ENCODE measurements around the gene GRIN1.

Gene GRIN1

DNA sequence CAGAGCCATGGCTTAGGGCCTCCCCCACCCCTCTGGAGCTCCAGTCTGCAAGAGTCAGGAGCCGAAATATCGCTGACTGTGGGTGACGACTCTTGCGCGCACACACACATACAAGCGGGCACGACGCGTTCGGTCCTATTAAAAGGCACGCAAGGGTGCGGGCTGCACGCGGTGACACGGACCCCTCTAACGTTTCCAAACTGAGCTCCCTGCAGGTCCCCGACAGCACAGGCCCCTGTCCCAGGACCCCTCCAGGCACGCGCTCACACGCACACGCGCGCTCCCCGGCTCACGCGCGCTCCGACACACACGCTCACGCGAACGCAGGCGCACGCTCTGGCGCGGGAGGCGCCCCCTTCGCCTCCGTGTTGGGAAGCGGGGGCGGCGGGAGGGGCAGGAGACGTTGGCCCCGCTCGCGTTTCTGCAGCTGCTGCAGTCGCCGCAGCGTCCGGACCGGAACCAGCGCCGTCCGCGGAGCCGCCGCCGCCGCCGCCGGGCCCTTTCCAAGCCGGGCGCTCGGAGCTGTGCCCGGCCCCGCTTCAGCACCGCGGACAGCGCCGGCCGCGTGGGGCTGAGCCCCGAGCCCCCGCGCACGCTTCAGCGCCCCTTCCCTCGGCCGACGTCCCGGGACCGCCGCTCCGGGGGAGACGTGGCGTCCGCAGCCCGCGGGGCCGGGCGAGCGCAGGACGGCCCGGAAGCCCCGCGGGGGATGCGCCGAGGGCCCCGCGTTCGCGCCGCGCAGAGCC lies at the start of gene GRIN1:
Gene GRIN1, plus strand, starts transcription at position 433 of the 746 bp plus-strand sequence. CDS start 333 bp downstream, outside the sequence.
- no peak for ATAC-seq
- DNase-seq: peak; percentile 43

DNA sequence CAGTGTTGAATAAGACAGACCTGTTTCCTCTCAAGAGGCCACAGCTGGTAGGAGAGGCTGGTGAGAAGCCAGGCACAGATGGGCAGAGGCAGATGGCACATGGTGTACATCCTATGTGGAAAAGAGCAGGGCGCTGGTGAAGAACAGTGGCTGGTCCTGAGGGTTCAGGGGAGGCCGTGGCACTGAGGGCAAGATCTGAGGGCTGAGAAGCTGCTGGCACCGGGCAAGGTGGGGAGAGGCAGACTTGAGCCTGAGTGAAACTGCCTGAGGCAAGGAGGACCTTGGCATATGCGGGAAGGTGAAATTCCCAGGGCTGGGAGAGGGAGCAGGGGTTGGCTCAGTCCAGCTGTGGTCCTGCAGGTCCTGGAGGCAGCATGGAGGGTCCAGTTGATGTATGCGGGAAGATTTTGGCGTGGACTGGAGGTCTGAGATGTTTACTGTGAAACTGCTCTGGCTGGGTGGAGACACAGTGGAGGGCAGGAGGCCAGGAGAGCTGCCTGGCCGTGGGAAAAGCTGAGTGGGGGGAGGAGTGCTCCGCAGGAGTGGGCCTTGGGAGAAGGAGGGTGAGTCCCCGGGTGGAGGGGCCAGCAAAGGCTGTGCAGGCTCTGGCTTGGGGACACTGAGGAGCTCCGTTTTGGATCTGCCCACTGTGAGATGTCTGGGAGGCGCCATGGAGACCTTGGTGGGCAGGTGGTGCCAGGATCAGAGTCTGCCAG lies 49.6 kb upstream of the GRIN1 start:
- DNase-seq: no peak
- ATAC-seq: no peak

DNA sequence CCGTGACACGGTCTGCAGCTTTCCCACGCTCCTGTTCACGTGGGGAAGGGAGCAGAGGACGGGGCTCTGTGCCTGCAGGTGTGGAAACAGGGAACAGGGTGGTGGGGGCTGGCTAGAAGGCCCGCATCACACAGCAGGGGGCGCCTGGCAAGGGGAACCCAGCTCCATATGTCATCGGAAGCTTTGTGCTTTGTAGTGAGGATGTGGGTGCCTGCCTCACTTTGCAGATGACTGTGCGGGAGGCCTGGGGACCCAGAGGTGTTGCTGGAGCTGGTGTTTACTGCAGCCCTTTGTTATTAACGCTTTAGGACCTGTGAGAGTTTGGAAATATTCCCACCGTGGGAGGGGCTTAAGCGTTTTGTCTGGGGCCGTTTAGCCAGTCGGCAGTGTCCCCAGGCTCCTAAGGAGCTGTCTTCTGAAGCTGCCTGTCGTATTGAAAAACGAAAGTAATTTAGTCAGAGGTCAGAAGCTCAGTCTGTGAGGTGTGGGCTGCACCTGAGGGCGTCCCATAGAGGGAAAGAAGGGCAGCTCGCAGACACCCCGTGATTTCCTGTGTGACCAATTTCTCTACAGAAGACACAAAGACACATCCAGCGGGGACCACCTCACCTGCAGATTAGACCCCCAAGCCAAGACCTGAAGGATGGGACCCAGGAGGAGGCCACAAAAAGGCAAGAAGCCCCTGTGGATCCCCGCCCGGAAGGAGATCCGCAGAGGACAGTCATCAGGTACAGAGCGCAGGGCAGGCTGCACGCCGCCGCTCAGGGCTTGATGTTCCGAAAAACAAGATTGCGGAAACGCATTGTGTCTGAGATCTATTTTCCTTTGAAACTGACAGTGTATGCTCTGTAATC lies 43.1 kb upstream of the GRIN1 start:
- DNase-seq: peak; percentile 88
- ATAC-seq: peak; percentile 98

DNA sequence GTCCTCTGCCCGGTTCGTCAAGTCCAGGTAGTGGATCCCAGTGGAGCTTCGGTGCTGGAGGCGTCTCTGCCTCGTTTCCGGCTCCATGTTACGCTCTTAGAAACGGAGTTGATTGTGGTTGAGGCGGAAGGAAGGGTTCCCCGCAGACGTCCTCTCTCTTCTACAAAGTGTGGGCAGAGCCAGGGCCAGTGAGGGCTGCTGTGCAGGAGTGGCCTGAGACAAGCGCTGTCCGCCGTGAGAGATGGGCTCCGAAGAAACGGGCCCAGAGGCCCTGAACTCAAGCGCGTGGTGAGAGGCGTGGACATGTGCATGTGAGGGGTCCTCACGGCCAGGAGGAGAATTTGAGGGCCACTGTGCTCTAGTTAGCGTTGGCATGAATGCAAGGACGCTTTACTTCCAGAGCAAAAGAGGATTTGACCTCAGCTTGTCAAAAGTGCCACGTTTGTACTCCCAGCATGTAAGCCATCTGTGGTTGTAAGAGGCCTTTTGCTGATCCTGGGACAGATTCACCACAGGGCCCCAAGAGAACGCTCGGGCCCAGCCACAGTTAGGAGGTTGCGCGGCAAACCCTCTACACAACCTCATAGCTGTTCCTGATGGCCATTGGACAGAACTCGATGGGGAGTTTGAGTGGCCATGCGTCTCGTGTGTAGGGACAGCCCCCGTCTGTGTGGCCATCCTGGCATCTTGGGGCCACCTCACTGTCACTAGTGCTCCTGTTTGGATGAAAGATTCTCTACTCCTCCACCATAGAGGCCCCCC lies 42.0 kb upstream of the GRIN1 start:
- DNase-seq: no peak
- ATAC-seq: no peak

DNA sequence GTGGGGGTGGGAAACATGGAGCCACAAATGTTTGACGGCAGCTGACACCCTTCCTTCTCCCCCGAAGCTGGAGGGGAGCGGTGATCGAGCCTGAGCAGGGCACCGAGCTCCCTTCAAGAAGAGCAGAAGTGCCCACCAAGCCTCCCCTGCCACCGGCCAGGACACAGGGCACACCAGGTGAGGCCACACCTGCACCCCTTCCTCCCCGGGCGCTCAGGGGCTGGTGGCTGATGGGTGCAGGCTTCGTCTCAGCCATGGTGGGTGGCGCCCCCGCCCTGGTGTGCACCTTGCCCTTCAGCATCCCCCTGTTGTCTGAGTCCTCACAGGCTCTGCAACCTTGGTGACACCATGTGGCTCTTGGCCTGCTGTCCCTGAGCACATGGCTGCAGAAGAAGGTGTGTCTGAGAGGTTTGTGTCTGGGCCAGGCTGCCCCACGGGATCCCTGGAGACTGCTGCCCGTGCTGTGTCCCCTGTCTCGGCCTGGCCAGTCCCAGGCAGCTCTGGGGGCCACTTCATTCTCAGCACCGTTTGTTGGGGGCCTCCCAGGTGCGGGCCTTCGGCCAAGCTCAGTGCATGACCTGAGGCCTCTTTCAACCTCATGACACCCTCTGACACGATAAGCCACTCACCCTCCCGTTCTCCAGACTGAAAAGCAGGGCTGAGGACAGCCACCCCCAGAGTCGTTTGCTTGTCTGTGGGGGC lies 41.0 kb upstream of the GRIN1 start:
- ATAC-seq: no peak
- no peak for DNase-seq

DNA sequence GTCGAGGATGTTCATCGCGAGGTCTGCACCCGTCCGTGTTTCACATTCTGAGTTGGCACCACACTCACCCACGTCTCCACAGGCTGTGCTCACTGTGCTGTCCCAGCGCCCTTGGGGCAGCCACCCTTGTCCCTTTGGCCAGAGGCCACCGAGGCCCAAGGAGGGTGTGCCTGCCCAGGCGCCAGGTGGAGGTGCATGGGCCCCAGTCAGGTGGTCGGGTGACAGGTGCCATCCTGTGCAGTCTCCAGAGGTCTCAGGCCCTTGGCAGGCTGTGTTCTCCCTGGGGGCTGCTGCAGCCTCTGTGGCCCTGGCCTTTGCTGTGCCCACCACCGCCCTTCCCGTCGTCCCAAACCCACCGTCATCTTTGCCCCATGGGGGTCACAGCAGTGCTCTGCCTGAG lies 39.7 kb upstream of the GRIN1 start:
- no peak for ATAC-seq
- DNase-seq: no peak

DNA sequence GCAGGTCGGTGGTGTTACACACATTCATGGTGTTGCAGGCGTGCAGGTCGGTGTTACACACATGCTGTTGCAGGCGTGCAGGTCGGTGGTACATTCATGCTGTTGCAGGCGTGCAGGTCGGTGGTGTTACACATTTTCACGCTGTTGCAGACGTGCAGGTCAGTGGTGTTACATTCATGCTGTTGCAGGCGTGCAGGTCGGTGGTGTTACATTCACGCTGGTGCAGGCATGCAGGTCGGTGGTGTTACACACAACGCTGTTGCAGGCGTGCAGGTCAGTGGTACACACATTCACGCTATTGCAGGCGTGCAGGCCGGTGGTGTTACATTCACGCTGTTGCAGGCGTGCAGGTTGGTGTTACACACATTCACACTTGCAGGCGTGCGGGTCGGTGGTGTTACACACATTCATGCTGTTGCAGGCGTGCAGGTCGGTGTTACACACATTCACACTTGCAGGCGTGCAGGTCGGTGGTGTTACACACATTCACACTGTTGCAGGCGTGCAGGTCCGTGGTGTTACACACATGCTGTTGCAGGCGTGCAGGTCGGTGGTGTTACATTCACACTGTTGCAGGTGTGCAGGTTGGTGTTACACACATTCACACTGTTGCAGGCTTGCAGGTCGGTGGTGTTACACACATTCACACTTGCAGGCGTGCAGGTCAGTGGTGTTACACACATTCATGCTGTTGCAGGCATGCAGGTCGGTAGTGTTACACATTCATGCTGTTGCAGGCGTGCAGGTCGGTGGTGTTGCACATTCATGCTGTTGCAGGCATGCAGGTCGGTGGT lies 35.6 kb upstream of the GRIN1 start:
- DNase-seq (no peak), ATAC-seq (no peak)

DNA sequence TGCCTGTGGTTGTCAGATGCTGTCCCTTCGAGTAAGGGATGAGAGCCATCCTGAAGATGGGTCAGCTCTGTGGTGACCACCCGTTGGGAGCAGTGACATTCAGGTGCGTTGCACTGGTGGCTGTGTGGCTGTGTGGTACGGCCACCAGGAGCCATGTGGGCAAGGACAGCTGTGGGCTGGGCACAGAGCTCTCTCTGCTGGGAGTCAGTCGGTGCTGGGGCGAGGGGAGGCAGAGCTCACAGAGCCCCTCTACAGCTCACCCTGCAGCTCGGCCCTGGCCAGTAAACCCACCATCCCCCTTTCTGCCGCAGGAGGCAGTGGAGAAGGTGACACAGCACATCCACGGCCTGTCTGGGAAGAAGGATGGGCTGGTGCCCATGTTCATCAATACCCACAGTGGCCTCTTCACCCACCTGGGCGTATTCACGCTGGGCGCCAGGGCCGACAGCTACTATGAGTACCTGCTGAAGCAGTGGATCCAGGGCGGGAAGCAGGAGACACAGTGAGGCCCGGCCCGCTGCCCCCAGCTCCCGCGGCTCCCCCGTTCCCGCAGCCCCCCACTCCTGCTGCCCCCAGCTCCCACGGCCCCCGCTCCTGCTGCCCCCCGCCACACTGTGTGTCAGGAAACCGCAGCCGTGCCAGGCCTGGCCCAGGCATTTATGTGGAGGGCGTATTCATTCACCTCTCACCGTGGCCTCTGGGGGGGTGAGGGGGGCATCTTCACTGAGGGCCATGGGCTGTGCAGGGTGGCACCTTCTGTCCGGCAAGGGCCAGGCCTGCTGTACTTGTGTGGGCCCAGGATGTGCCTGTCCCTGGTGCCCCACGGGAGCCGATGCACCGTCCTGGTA lies 32.9 kb upstream of the GRIN1 start:
- no peak for DNase-seq
- no peak for ATAC-seq

DNA sequence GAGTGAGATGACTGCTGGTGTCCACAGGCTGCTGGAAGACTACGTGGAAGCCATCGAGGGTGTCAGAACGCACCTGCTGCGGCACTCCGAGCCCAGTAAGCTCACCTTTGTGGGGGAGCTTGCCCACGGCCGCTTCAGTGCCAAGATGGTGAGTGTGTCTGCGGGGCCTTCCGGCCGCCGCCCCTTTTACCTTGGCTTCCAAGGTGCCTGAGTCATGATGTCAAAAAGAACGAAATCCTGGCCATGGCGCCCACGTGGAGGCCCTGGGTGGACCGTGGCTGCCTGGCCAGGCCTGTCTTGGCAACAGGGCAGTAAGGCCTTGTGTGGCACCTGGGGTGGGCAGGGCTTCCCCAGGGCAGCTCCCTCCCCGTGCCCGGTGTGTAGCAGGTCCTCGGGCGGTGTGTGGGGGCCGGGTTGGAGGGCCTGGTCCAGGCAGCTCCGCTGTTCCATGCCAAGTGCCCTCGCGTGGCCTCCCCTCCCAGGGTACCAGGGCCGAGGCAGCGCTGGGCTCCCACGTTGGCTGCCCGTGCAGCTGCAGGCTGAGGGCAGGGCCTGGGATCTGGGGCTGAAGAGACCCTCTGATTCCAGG lies 32.2 kb upstream of the GRIN1 start:
- DNase-seq (no peak), ATAC-seq (no peak)

DNA sequence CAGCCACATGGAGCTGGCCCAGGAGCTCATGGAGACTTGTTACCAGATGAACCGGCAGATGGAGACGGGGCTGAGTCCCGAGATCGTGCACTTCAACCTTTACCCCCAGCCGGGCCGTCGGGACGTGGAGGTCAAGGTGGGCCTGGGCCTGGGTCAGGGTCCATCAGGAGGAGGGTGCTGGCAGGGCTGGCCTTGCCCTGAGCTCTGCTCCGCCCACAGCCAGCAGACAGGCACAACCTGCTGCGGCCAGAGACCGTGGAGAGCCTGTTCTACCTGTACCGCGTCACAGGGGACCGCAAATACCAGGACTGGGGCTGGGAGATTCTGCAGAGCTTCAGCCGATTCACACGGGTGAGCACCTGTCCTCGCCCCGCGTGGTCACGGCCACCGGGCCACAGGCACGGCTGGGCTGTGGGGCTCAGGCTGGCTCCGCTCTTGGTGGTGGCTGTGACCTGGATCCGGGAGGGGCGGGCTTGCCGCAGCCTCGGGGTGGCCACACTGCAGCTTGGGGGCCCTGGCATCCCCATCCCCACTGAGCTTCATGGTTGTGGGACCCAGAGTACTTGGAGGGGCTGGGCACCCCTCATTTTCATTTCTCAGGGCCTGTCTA lies 31.5 kb upstream of the GRIN1 start:
- no peak for DNase-seq
- no peak for ATAC-seq

DNA sequence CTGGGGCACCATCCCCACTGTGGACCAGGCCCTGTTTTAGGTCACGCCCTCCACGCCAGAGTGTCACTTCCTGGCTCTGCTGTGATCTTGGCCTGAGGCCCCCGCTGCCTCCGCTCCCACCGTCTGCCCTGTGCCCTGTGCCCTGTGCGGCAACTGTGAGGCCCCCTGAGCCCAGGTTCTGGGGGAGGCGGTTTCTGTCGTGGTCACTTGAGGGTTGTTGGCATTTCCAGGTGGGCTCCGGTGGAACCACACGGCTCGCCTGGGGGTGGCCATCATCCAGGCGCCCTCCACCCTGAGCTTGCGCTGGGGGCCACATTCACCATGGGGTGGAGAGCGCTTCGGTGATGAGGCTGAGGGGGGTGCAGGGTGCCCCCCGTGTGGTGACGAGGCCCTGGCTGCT lies 31.0 kb upstream of the GRIN1 start:
- ATAC-seq: no peak

DNA sequence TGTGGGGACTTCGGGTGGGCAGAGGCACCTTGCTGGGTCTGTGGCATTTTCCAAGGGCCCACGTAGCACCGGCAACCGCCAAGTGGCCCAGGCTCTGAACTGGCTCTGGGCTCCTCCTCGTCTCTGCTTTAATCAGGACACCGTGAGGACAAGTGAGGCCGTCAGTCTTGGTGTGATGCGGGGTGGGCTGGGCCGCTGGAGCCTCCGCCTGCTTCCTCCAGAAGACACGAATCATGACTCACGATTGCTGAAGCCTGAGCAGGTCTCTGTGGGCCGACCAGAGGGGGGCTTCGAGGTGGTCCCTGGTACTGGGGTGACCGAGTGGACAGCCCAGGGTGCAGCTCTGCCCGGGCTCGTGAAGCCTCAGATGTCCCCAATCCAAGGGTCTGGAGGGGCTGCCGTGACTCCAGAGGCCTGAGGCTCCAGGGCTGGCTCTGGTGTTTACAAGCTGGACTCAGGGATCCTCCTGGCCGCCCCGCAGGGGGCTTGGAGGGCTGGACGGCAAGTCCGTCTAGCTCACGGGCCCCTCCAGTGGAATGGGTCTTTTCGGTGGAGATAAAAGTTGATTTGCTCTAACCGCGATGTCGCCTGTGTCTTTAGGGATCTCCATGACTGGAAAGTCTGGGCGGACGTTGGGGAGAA lies 30.2 kb upstream of the GRIN1 start:
- ATAC-seq (no peak), DNase-seq (no peak)

More for the DNA sequence above, 31.0 kb upstream of the GRIN1 start:
- no peak for DNase-seq

DNA sequence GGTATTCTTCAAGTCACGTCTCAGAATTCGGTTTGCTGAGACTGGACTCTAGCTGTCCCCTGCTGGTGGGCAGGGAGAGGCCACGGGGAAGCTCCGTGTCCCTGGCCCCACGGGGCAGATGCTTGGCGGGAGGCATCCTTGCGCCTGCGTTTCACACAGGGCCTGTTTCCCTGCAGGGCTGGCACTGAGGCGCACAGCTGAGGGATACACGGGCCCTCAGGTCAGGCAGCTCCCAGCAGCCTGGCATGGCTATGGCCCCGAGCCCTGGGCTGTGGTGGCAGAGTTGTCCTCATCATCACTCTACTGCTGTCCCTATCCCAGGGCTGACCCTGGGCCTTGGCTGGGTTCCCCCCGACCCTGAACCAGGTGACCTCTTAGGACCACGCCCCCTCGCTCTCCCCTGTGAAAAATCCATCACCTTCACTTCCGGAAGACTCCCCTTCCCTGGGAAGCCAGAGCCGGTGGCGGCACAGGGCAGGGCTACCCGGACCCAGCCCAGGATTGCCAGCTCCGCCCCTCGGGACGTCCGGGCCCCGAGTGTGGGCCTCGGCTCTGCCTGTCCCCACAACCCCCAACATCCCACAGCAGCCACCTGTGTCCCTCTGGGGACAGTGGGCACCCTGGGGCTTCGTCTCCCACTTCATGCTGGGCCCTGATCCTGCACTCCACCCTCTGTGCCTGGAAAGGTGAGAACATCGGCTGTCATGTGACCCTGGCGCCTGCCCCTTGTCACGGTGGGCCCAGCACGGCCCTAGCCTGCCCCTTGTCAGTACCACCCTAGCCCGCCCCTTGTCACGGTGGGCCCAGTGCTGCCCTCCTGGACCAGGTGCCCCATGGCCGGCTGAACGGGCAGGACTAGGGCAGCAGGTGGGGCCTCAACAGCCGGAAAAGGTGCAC lies 29.5 kb upstream of the GRIN1 start:
- DNase-seq (no peak), ATAC-seq (no peak)

DNA sequence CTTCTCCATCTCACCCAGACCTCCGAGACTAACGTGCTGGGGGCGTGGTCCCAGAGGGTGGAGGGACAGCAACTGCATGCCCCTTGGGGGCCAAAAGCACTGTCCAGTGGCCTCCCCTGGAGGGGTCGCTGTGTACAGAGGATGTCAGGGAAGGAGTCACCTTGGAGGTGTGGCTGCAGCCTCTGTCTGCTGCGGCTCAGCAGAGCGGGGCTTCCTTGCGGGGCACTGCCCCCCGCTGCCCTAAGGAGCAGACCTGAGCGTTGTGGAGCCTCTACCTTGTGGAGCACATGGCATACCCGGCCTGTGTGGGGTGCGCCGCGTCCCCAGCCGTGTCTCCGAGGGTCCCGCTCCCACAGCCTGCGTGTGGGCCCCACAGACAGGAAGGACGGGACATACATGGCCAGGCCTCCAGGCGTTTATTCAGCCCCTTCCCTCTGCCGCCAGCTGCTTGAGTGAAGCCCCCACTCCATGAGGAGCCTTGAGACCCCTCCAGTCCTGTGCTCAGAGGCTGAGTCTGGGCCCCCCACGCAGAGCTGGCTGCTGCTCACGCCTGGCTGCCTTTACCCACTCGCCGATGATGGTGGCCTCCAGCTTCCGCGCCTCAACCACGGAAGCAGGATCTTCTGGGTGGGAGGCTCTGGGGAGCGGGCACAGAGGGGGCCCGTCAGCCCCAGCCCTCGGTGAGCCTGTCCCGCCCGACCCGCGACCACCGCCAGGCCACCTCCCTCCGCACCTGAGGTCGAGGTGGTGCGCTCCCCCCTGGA lies 28.6 kb upstream of the GRIN1 start:
- no peak for ATAC-seq
- no peak for DNase-seq

DNA sequence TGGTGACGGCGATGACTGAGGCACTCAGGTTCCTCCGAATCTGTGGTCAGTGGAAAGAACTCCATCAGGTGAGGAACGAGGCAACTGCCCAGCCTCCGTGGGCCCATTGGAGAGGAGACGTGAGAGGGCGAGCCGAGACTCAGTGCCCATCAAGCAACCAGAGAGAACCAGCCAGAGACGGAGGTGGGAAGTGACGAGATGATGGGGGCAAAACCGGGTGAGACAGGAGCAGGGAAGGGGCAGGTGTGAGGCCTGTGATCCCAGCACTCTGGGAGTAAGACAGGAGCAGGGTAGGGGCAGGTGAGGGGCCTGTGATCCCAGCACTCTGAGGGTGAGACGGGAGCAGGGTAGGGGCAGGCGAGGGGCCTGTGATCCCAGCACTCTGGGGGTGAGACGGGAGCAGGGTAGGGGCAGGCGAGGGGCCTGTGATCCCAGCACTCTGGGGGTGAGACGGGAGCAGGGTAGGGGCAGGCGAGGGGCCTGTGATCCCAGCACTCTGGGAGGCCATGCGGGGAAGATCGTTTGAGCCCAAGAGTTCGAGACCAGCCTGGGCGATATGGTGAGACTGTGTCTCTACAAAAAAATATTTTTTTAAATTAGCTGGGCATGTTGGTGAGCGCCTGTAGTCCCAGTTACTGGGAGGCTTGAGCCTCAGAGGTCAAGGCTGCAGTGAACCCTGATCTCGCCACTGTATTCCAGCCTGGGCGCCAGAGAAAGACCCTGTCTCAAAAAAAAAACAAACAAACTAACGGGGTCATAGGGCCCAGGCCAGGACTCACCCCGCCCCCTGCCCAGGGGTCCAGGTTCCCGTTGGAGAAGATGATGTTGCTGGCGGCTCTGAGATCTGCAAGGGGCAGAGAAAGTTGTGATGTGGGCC lies 27.8 kb upstream of the GRIN1 start:
- DNase-seq (no peak), ATAC-seq (no peak)

All from stimulated activated naive CD8-positive, alpha-beta T cell treated with anti-CD3 and anti-CD28 coated beads, Interleukin-15, Interleukin-2, amounts not matched to agents 100 U/mL and 50 U/mL, for 24 hours (primary cell).